Osteoblast (primary cell): Measurements from ENCODE around the gene SOX11. TPM values are rescaled to one million over a fixed set of nuclear protein-coding genes. Genes with fewer than 3 reads are reported as not detected.
A peak's percentile ranks its signal among the peaks of the same experiment; 100 is the strongest.

ENCODE experiments used
- DNase-seq: peaks from one replicate; pipeline ENCODE4 v3.0.0; 2011; ENCODE audit warnings: low spot score, mixed read lengths; ENCODE audit not compliant: insufficient read length; ENCODE audit errors: missing footprints
- H2AFZ ChIP-seq: 2 replicates; pipeline ENCODE4 v1.6.0; 2011; ENCODE audit warnings: mild to moderate bottlenecking, low read length
- H3K27ac ChIP-seq: 2 replicates; pipeline ENCODE4 v1.5.1; 2011; ENCODE audit warnings: mild to moderate bottlenecking, low read depth, low read length, moderate library complexity
- H3K27me3 ChIP-seq: 2 replicates; pipeline ENCODE4 v1.6.0; 2012; ENCODE audit warnings: mild to moderate bottlenecking, control low read depth, inconsistent platforms, low read length, moderate library complexity; ENCODE audit not compliant: insufficient read depth
- H3K36me3 ChIP-seq: 2 replicates; pipeline ENCODE4 v1.5.1; 2011; ENCODE audit warnings: mild to moderate bottlenecking, low read length, control low read depth, moderate library complexity; ENCODE audit not compliant: insufficient read depth
- H3K4me1 ChIP-seq: 2 replicates; pipeline ENCODE4 v1.5.1; 2011; ENCODE audit warnings: mild to moderate bottlenecking, low read length, control low read depth, moderate library complexity; ENCODE audit not compliant: insufficient read depth
- H3K4me2 ChIP-seq: 2 replicates; pipeline ENCODE4 v1.6.0; 2011; ENCODE audit warnings: mild to moderate bottlenecking, low read length; ENCODE audit not compliant: insufficient read depth
- H3K4me3 ChIP-seq: fragments of 200-600 bp; sonication (generic); 3 replicates; pipeline ENCODE4 v1.5.1; 2012; ENCODE audit warnings: mild to moderate bottlenecking, low read length, inconsistent platforms; ENCODE audit not compliant: insufficient read depth
- H3K79me2 ChIP-seq: 2 replicates; pipeline ENCODE4 v1.6.0; 2012; ENCODE audit warnings: mild to moderate bottlenecking, low read length, control low read depth, inconsistent platforms; ENCODE audit not compliant: insufficient read depth
- H3K9me3 ChIP-seq: 2 replicates; pipeline ENCODE4 v1.5.1; 2011; ENCODE audit warnings: low read depth, low read length, control low read depth
- H4K20me1 ChIP-seq: 2 replicates; pipeline ENCODE4 v1.6.0; 2012; ENCODE audit warnings: mild to moderate bottlenecking, low read length, control low read depth; ENCODE audit not compliant: insufficient read depth
- total RNA-seq: library from RNA; depleted of rRNA; stranded (reverse); fragments of >200 nt; gene quantifications from 2 replicates; pipeline ENCODE4 v1.2.3, GENCODE V29; 2012
- TF ChIP-seq, protein P1 (sequence below): IDR thresholded peaks from 2 replicates; pipeline ENCODE4 v1.5.1; 2011; ENCODE audit warnings: mild to moderate bottlenecking, low read depth, low read length, moderate library complexity; ENCODE audit errors: extremely low read depth

SOX11 gene
- total RNA-seq, 1 donor, result 0.72 TPM

- Histone ChIP-seq H3K4me2 (no peak overlapping the region), H3K79me2 (no peaks in the 10 kb centered on the region), H3K4me1 (no peaks in the 10 kb centered on the region), H3K27ac (no peak overlapping the region), H4K20me1 (no peaks in the 10 kb centered on the region), H3K4me3 (peak overlapping the region; percentile 33), H3K9me3 (no peaks in the 10 kb centered on the region), H2AFZ (no peak overlapping the region), H3K36me3 (no peaks in the 10 kb centered on the region), H3K27me3 (peaks cover 32% of the 10 kb centered on the region)
- TF ChIP-seq, protein P1, sequence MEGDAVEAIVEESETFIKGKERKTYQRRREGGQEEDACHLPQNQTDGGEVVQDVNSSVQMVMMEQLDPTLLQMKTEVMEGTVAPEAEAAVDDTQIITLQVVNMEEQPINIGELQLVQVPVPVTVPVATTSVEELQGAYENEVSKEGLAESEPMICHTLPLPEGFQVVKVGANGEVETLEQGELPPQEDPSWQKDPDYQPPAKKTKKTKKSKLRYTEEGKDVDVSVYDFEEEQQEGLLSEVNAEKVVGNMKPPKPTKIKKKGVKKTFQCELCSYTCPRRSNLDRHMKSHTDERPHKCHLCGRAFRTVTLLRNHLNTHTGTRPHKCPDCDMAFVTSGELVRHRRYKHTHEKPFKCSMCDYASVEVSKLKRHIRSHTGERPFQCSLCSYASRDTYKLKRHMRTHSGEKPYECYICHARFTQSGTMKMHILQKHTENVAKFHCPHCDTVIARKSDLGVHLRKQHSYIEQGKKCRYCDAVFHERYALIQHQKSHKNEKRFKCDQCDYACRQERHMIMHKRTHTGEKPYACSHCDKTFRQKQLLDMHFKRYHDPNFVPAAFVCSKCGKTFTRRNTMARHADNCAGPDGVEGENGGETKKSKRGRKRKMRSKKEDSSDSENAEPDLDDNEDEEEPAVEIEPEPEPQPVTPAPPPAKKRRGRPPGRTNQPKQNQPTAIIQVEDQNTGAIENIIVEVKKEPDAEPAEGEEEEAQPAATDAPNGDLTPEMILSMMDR, result no peak
- DNase-seq, result peak; percentile 67
These were observed 781 bp upstream of the SOX11 start for GRCh38 chr2:5691221-5691984.

DNA sequence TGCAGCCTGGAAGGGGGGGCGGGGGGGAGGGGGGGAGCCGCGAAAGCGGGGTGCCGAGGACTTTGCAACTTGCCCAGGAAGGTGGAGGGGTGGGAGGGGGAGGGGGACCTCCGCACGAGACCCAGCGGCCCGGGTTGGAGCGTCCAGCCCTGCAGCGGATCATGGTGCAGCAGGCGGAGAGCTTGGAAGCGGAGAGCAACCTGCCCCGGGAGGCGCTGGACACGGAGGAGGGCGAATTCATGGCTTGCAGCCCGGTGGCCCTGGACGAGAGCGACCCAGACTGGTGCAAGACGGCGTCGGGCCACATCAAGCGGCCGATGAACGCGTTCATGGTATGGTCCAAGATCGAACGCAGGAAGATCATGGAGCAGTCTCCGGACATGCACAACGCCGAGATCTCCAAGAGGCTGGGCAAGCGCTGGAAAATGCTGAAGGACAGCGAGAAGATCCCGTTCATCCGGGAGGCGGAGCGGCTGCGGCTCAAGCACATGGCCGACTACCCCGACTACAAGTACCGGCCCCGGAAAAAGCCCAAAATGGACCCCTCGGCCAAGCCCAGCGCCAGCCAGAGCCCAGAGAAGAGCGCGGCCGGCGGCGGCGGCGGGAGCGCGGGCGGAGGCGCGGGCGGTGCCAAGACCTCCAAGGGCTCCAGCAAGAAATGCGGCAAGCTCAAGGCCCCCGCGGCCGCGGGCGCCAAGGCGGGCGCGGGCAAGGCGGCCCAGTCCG, 540 bp downstream of the SOX11 start:
- H3K27ac ChIP-seq, result no peak overlapping the region

DNA sequence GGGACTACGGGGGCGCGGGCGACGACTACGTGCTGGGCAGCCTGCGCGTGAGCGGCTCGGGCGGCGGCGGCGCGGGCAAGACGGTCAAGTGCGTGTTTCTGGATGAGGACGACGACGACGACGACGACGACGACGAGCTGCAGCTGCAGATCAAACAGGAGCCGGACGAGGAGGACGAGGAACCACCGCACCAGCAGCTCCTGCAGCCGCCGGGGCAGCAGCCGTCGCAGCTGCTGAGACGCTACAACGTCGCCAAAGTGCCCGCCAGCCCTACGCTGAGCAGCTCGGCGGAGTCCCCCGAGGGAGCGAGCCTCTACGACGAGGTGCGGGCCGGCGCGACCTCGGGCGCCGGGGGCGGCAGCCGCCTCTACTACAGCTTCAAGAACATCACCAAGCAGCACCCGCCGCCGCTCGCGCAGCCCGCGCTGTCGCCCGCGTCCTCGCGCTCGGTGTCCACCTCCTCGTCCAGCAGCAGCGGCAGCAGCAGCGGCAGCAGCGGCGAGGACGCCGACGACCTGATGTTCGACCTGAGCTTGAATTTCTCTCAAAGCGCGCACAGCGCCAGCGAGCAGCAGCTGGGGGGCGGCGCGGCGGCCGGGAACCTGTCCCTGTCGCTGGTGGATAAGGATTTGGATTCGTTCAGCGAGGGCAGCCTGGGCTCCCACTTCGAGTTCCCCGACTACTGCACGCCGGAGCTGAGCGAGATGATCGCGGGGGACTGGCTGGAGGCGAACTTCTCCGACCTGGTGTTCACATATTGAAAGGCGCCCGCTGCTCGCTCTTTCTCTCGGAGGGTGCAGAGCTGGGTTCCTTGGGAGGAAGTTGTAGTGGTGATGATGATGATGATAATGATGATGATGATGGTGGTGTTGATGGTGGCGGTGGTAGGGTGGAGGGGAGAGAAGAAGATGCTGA, 1.4 kb downstream of the SOX11 start:
- Histone ChIP-seq H3K4me3 (peak overlapping the region; percentile 40), H2AFZ (peak overlapping the region; percentile 15), H4K20me1 (no peaks in the 10 kb centered on the region), H3K79me2 (no peaks in the 10 kb centered on the region), H3K27me3 (peaks cover 40% of the 10 kb centered on the region), H3K4me1 (no peaks in the 10 kb centered on the region), H3K4me2 (no peak overlapping the region), H3K27ac (no peak overlapping the region), H3K9me3 (no peaks in the 10 kb centered on the region), H3K36me3 (no peaks in the 10 kb centered on the region)
- peak; percentile 81 for DNase-seq
- TF ChIP-seq, protein P1, result no peak

More for the DNA sequence above, 540 bp downstream of the SOX11 start:
- TF ChIP-seq, protein P1, result no peak
- peak; percentile 85 for DNase-seq
- Histone ChIP-seq H3K27me3 (peaks cover 35% of the 10 kb centered on the region), H3K79me2 (no peaks in the 10 kb centered on the region), H3K4me1 (no peaks in the 10 kb centered on the region), H3K4me2 (no peak overlapping the region), H2AFZ (peak overlapping the region; percentile 41), H3K4me3 (peak overlapping the region; percentile 52), H4K20me1 (no peaks in the 10 kb centered on the region), H3K9me3 (no peaks in the 10 kb centered on the region), H3K36me3 (no peaks in the 10 kb centered on the region)
